ENCODE results near the gene KCNK13.

The KCNK13 gene

GRCh38 chr14:90179809-90180779 is 118.3 kb downstream of the KCNK13 start:
- TF ChIP-seq ZBTB7A (IDR thresholded peaks at IDR 0.05; ENCODE audit: low read depth) (no peak), FOXM1 (IDR thresholded peaks at IDR 0.05; ENCODE audit: borderline replicate concordance, low read depth) (no peak), REST (IDR thresholded peaks at IDR 0.05; ENCODE audit: low read depth) (no peak), TCF12 (IDR thresholded peaks at IDR 0.05; ENCODE audit: low read depth) (no peak), CEBPB (IDR thresholded peaks at IDR 0.05) (no peak), RAD21 (IDR thresholded peaks at IDR 0.05; ENCODE audit: low read depth) (no peak), EP300 (IDR thresholded peaks at IDR 0.05; ENCODE audit: borderline replicate concordance) (no peak), EGR1 (IDR thresholded peaks at IDR 0.05) (no peak), TEAD4 (IDR thresholded peaks at IDR 0.05) (no peak), USF1 (IDR thresholded peaks at IDR 0.05) (no peak), TAF1 (IDR thresholded peaks at IDR 0.05; ENCODE audit: low read depth) (no peak), YY1 (IDR thresholded peaks at IDR 0.05; ENCODE audit: low read depth) (no peak), CREB1 (IDR thresholded peaks at IDR 0.05; ENCODE audit: low read depth) (no peak), NFIC (IDR thresholded peaks at IDR 0.05) (no peak)
- TF ChIP-seq, protein P1, sequence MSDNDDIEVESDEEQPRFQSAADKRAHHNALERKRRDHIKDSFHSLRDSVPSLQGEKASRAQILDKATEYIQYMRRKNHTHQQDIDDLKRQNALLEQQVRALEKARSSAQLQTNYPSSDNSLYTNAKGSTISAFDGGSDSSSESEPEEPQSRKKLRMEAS (IDR thresholded peaks at IDR 0.05) = no peak

DNA sequence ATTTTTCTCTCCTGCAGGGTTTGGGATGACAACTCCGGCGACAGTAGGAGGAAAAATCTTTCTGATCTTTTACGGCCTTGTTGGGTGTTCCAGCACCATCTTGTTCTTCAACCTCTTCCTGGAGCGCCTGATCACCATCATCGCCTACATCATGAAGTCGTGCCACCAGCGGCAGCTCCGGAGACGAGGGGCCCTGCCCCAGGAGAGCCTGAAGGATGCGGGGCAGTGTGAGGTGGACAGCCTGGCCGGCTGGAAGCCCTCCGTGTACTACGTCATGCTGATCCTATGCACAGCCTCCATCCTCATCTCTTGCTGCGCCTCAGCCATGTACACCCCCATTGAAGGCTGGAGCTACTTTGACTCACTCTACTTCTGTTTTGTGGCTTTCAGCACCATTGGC is 122.3 kb downstream of the KCNK13 start:
- TF ChIP-seq TAF1 (IDR thresholded peaks at IDR 0.05; ENCODE audit: low read depth) (no peak), FOXM1 (IDR thresholded peaks at IDR 0.05; ENCODE audit: borderline replicate concordance, low read depth) (no peak), TEAD4 (IDR thresholded peaks at IDR 0.05) (no peak), ZBTB7A (IDR thresholded peaks at IDR 0.05; ENCODE audit: low read depth) (no peak), USF1 (IDR thresholded peaks at IDR 0.05) (no peak), EGR1 (IDR thresholded peaks at IDR 0.05) (no peak), RAD21 (IDR thresholded peaks at IDR 0.05; ENCODE audit: low read depth) (no peak), CEBPB (IDR thresholded peaks at IDR 0.05) (no peak), EP300 (IDR thresholded peaks at IDR 0.05; ENCODE audit: borderline replicate concordance) (no peak)

GRCh38 chr14:90184571-90185266 is 122.9 kb downstream of the KCNK13 start:
- no peak for TF ChIP-seq RAD21 (IDR thresholded peaks at IDR 0.05; ENCODE audit: low read depth)
- TF ChIP-seq, protein P1 (IDR thresholded peaks at IDR 0.05) = no peak
- no peak for TF ChIP-seq EP300 (IDR thresholded peaks at IDR 0.05; ENCODE audit: borderline replicate concordance)
- TF ChIP-seq CREB1 (IDR thresholded peaks at IDR 0.05; ENCODE audit: low read depth) = no peak

DNA sequence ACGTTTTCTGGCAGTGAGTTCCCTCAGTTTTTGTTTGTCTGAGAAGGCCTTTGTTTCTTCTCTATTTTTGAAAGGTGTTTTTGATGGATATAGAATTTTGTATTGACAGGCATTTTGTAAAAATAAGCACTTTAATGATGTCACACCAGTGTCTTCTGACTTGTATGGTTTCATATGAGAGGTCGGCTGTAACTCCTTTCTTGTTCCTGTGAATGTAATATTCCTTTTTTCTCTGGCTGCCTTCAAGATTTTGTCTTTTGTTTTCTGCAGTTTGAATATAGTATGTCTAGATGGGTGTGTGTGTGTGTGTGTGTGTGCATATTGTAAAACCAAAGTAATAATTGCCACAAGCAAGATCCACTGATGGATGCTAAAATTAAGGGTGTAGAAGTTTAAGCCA is 126.8 kb downstream of the KCNK13 start:
- TF ChIP-seq RAD21 (IDR thresholded peaks at IDR 0.05; ENCODE audit: low read depth) = no peak
- TF ChIP-seq ZBTB7A (IDR thresholded peaks at IDR 0.05; ENCODE audit: low read depth) = no peak
- TF ChIP-seq TAF1 (IDR thresholded peaks at IDR 0.05; ENCODE audit: low read depth) = no peak
- TF ChIP-seq, protein P1 (IDR thresholded peaks at IDR 0.05) = no peak
- no peak for TF ChIP-seq CEBPB (IDR thresholded peaks at IDR 0.05)
- no peak for TF ChIP-seq TEAD4 (IDR thresholded peaks at IDR 0.05)
- TF ChIP-seq FOXM1 (IDR thresholded peaks at IDR 0.05; ENCODE audit: borderline replicate concordance, low read depth) = no peak
- no peak for TF ChIP-seq EGR1 (IDR thresholded peaks at IDR 0.05)
- no peak for TF ChIP-seq NFIC (IDR thresholded peaks at IDR 0.05)
- TF ChIP-seq EP300 (IDR thresholded peaks at IDR 0.05; ENCODE audit: borderline replicate concordance) = no peak
- no peak for TF ChIP-seq USF1 (IDR thresholded peaks at IDR 0.05)
- TF ChIP-seq YY1 (IDR thresholded peaks at IDR 0.05; ENCODE audit: low read depth) = no peak
- no peak for TF ChIP-seq TCF12 (IDR thresholded peaks at IDR 0.05; ENCODE audit: low read depth)
- no peak for TF ChIP-seq REST (IDR thresholded peaks at IDR 0.05; ENCODE audit: low read depth)
- no peak for TF ChIP-seq CREB1 (IDR thresholded peaks at IDR 0.05; ENCODE audit: low read depth)
